DMS114 treated with DMSO at 0.1 percent for 48 hours (cell line): ENCODE data around the gene SLC4A11.

Experiments used
- DNase-seq: peaks from one replicate; lab custom pipeline; 2025; ENCODE audit not compliant: unreplicated experiment; lab: John Stamatoyannopoulos, UW

The SLC4A11 gene

DNA sequence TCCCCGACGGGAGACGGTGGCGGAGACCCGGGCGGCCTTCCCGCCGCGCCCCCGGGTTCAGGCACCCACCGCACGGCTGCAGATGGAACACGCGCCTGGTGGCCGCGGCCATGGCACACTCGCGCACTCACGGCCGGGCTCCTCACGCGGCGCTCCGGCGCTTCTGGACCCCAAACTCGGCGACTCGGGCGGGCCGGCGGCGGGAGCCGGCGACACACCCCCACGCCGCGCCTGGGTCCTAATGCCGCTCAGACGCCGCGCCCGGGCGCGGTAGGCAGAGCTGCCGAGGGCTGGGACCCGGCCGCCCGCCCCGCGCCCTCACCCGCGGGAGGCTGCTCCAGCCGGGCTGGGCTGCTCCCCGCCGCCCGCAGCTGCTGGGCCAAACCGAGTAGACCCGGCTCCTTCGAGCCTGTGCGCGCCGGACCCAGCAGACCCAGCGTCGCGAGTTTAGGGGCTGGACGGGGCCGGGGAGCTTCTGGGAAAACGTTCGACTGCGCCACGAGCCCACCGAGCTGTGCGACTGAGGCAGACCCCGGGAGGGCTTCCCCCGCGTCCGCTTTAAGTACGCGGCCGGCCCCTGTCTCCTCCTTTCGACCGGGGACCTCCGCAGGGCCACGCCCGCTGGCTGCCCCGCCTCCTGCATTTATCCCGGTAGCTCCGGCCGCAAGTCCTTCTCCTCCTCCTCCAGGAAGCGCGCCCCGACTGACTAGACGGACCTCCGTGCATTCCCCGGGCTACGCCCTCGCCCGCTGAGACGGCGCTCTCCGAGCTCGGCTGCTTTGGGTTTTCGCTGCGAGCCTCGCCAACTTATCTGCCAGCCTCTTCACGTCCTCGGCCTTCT is at the start of gene SLC4A11:
Gene SLC4A11, minus strand, starts transcription at position 165 of the 841 bp plus-strand sequence. Its CDS starts 53 bp downstream, at position 112.
- DNase-seq: peak; percentile 18

- DNase-seq: no peak
Measured at GRCh38 chr20:3283222-3283820, 44.3 kb upstream of the SLC4A11 start.

GRCh38 chr20:3282271-3283221 is 43.6 kb upstream of the SLC4A11 start:
- DNase-seq: no peak

GRCh38 chr20:3281437-3281836 is 42.4 kb upstream of the SLC4A11 start:
- DNase-seq: no peak

- no peak for DNase-seq
Measured at GRCh38 chr20:3279761-3280160, 40.8 kb upstream of the SLC4A11 start.

GRCh38 chr20:3277686-3278465 is 38.9 kb upstream of the SLC4A11 start:
- no peak for DNase-seq

DNA sequence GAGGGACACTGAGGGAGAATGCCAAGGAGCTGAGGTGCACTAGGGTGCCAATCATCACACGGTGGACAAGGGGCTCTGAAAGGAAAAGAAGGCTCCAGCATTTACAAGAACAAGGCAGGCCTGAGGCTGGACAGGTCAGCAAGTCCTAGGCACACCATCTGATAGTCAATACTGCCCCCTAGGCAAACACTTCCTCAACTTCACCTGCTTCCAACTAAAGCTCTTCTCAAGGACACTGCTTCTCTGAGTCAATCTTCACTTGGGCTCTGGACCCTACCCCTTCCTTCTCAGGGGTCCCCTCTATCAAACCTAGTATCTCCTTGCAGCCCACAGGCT is 37.7 kb upstream of the SLC4A11 start:
- DNase-seq: peak; percentile 24

DNA sequence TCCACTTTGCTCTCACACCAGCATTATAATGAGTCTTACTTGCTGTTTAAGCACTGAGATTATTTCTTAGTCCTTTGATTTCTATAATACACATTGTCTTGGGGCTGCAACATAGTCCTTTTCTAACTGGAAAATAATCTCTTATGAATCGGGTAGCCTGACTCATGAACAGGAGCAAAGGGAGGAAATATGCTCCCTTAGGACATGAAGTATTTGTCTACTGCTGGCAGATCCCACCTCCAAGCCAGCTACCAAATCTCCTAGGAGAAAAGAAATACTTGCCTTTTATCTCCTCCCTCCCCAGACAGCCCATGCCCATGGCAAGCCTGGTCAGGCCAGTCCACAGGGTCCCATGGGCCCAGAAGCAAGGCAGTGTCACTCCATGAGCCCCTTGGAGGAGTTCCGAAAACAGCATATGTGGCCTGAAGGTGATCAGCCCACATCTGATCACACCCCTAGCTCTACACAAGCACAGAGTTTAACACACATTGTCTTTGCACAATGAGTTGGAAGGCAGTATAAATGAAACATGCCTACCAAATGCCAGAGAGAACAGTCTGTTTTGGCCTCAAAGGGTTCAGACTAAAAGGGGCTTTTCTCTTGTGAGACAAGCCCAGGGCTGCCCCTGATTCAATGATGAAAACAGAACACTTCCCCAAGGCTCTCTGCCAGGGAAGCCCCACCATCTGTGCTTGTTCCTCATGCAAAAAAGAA is 37.1 kb upstream of the SLC4A11 start:
- no peak for DNase-seq

DNA sequence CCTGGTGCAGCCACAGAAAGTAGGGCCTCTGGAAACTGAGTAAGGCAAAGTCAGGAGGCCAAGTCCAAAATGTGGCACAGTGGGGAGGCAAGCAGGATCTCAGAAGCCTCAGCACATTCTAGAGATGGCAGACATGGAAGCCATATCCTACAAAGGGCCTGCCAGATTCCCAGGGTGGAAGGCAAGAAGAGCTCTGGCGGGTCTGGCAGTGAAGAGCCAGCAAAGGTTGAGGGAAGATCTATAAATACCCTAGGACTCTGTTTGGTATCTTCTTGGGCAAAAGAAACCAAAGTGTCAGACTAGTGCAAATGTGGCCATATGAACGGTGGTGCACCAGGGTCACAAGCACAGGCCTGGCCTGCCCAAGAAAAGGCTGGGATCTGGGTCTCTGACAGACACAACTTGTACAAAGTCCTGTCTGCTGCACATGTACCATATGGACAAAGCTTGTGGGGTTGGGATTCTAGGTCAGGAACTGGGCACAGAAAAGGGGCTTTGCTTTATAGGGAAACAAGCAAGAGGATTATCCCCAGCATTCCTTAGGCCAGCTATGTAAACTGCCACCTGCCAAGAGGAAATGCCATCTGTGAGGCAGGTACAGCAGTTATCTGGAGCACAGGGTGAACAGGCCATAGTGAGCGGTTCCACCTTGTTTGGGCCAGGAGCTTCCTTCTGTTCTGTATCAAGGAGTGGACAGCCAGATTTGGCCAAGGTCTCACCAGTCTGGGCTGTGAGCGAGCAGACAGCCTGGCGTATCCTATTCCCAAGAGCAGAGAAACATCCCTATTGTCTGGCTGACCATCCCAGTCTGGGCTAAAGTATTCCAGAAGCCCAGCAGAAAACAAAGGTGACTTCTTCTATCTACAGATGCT is 36.3 kb upstream of the SLC4A11 start:
- DNase-seq: no peak

DNA sequence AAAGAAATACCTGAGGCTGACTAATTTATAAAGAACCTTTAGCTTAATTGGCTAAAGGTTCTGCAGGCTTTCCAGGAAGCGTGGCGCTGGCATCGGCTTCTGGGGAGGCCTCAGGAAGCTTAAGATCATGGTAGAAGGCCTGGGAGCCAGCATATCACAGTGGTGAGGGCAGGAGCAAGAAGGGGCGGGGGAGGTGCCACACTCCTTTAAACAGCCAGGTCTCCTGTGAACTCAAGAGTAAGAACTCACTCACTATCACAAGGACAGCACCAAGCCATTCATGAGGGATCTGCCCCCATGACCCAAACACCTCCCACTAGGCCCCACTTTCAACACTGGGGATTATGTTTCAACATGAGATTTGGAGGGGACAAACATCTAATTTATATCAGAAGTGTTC is 34.4 kb upstream of the SLC4A11 start:
- no peak for DNase-seq

GRCh38 chr20:3270051-3270450 is 31.1 kb upstream of the SLC4A11 start:
- DNase-seq: no peak

DNA sequence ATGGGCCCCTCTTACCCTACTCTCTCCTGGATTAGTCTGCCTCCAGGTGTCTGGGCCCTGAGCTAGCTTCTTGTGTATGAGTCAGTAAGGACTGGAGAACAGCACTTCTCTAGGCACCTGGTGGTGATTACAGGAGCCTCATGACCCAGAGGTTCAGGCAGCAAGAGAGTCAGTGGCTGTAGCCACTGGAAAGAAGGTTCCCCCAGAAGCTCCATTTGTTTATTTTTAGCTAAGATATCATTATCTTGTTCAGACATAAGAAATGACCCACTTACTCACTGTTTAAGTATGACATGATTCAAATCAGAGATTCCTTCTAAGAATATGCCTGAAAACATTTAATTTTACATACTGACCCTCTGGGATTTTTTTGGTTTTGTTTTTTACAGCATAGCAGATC is 23.6 kb upstream of the SLC4A11 start:
- no peak for DNase-seq

GRCh38 chr20:3258429-3258828 is 19.4 kb upstream of the SLC4A11 start:
- DNase-seq: no peak

- DNase-seq: no peak
Measured at GRCh38 chr20:3255728-3256127, 16.7 kb upstream of the SLC4A11 start.

- no peak for DNase-seq
Measured at GRCh38 chr20:3251806-3252205, 12.8 kb upstream of the SLC4A11 start.

DNA sequence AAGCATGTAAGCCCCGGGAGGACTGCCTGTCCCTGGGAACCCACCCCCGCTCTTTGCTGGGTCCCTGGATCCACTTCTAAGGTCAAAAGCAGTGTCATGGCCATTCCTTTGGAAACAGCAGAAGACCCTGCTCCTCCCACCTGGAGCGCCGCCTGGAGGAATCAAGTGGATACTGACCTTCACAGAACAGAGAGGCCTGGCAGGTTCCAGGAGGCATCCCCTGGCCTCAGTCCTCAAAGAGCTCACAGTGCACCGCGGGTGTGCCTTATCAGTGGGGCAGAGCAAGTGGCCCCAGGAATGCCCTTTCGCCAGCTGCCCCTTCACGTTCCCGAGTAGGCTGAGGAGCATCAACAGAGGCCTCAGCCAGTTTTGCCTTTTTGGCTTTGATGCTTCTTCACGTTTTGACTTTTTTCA is 11.1 kb upstream of the SLC4A11 start:
- DNase-seq: no peak

DNA sequence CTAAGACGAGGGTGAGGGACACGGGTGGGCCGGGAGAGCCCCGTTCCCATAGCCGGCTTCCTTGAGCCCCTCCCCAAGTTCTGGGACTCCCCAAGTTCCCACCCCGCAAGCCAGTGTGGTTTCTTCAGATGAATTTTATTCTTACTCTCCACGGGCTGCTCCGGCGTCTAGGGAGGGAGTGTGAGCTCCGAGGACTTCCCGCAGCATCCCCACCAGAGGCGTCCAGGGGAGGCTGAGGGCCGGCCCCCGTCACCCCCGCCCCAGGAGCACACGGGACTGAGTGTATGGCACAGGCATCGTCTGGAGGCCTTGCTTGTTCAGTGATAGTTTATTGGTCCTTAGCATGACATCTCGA is 10.0 kb upstream of the SLC4A11 start:
- DNase-seq: no peak

- no peak for DNase-seq
Measured at GRCh38 chr20:3248167-3248992, 9.4 kb upstream of the SLC4A11 start.
